Smooth muscle cell (in vitro differentiated cells): ENCODE measurements around the gene GGA1. TPM values are rescaled to one million over a fixed set of nuclear protein-coding genes. Genes with fewer than 3 reads are reported as not detected.
"Not testable (repeated sequence)": the region's sequence is repeated elsewhere in the genome, so short reads cannot be mapped to it uniquely, and the experiment has no call there.

Source experiments
- DNase-seq: peaks from one replicate; lab custom pipeline; 2025; ENCODE audit not compliant: unreplicated experiment; lab: John Stamatoyannopoulos, UW
- H2AFZ ChIP-seq: fragments of 200-600 bp; sonication (generic); 2 replicates; pipeline ENCODE4 v1.6.0; 2016; ENCODE audit warnings: antibody characterized with exemption, low read depth, mild to moderate bottlenecking
- H3F3A ChIP-seq: fragments of 200-600 bp; sonication (generic); 2 replicates; pipeline ENCODE4 v1.6.0; 2017; ENCODE audit warnings: antibody characterized with exemption, low read depth
- H3K27ac ChIP-seq: fragments of 200-600 bp; sonication (generic); 2 replicates; pipeline ENCODE4 v1.5.1; 2016; ENCODE audit warnings: low read depth, mild to moderate bottlenecking
- H3K27me3 ChIP-seq: fragments of 200-600 bp; sonication (generic); 2 replicates; pipeline ENCODE4 v1.6.1; 2016; ENCODE audit warnings: low read depth, mild to moderate bottlenecking
- H3K36me3 ChIP-seq: fragments of 200-600 bp; sonication (generic); 2 replicates; pipeline ENCODE4 v1.5.1; 2016; ENCODE audit warnings: low read depth
- H3K4me1 ChIP-seq: fragments of 200-600 bp; sonication (generic); 2 replicates; pipeline ENCODE4 v1.5.1; 2016; ENCODE audit warnings: low read depth
- H3K4me2 ChIP-seq: fragments of 200-600 bp; sonication (generic); 2 replicates; pipeline ENCODE4 v1.6.0; 2016; ENCODE audit warnings: mild to moderate bottlenecking
- H3K4me3 ChIP-seq: fragments of 200-600 bp; sonication (generic); 2 replicates; pipeline ENCODE4 v1.5.1; 2016; ENCODE audit warnings: mild to moderate bottlenecking
- H3K79me2 ChIP-seq: fragments of 200-600 bp; sonication (generic); 2 replicates; pipeline ENCODE4 v1.6.0; 2016; ENCODE audit warnings: low read depth, mild to moderate bottlenecking
- H3K9ac ChIP-seq: fragments of 200-600 bp; sonication (generic); 2 replicates; pipeline ENCODE4 v1.6.0; 2016; ENCODE audit warnings: low read depth
- H3K9me3 ChIP-seq: fragments of 200-600 bp; sonication (generic); replicated peaks from 2 replicates; pipeline ENCODE4 v1.5.1; 2016; ENCODE audit warnings: low read depth
- H4K20me1 ChIP-seq: fragments of 200-600 bp; sonication (generic); 2 replicates; pipeline ENCODE4 v1.6.0; 2016; ENCODE audit warnings: low read depth
- CTCF ChIP-seq: fragments of 200-600 bp; sonication (generic); IDR thresholded peaks from 2 replicates; pipeline ENCODE4 v1.5.1; 2017; ENCODE audit warnings: borderline replicate concordance, mild to moderate bottlenecking, antibody characterized with exemption; ENCODE audit not compliant: insufficient read depth, poor library complexity, severe bottlenecking
- WGBS: methylation state at CpG from one replicate; pipeline ENCODE4 v1.1.7; 2016; ENCODE audit warnings: low lambda C conversion rate; 5-methylcytosine and 5-hydroxymethylcytosine counted together
- polyA plus RNA-seq: library from polyadenylated mRNA; unstranded; fragments of >200 nt; fragmentation: Nextera tagmentation; extraction: Ambion mirVana; gene quantifications from 2 replicates; pipeline ENCODE4 v1.2.1, GENCODE V29; 2016
- total RNA-seq: library from RNA; depleted of rRNA; stranded (reverse); fragments of >200 nt; gene quantifications from 2 replicates; pipeline ENCODE4 v1.2.3, GENCODE V29; 2014

The GGA1 gene
- total and polyA plus RNA-seq, 2 experiments from 2014 or later = 15.6 to 44.0 TPM

DNA sequence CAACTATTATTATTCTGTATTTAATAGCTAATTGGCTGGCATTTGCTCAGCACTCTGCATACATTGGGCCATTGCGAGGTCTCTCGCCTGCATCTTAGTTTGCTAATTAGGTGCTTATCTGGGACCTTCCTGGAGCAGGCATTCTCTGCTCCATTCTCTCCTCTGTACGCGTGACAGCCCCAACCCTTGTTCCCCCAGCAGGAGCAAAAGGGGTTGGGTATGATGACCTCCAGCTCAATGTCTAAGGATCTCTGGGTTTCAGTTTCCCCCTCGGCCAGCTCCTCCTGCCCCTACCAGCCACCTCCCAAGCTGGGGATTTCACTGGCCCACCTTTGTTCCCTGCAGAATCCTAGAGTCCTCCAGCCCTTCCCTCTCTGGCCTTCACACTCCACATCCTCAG, 19.0 kb upstream of the GGA1 start:
- no peak overlapping the region for H3K9ac ChIP-seq
- H3K9me3 ChIP-seq = no peaks in the 10 kb centered on the region
- H3K27me3 ChIP-seq = no peaks in the 10 kb centered on the region
- H4K20me1 ChIP-seq = no peaks in the 10 kb centered on the region
- H3K36me3 ChIP-seq = no peaks in the 10 kb centered on the region
- H3K4me2 ChIP-seq = no peak overlapping the region
- H3F3A ChIP-seq = no peaks in the 10 kb centered on the region
- H3K4me1 ChIP-seq = no peaks in the 10 kb centered on the region
- no peak overlapping the region for H3K4me3 ChIP-seq
- TF ChIP-seq CTCF = no peak
- no peaks in the 10 kb centered on the region for H3K79me2 ChIP-seq
- 89% methylated on average over 5 of the region's 5 CpGs for WGBS
- no peak overlapping the region for H2AFZ ChIP-seq
- no peak for DNase-seq
- H3K27ac ChIP-seq = no peak overlapping the region

- H3K4me3 ChIP-seq, H3K27ac ChIP-seq, H3K36me3 ChIP-seq, H3F3A ChIP-seq, H3K9me3 ChIP-seq, H3K27me3 ChIP-seq, H3K4me1 ChIP-seq, H3K79me2 ChIP-seq, H3K4me2 ChIP-seq, DNase-seq, H2AFZ ChIP-seq, H4K20me1 ChIP-seq, H3K9ac ChIP-seq: not testable (repeated sequence)
- 96% methylated on average over 6 of the region's 6 CpGs for WGBS
Measured at GRCh38 chr22:37591081-37591480, 17.6 kb upstream of the GGA1 start.

DNA sequence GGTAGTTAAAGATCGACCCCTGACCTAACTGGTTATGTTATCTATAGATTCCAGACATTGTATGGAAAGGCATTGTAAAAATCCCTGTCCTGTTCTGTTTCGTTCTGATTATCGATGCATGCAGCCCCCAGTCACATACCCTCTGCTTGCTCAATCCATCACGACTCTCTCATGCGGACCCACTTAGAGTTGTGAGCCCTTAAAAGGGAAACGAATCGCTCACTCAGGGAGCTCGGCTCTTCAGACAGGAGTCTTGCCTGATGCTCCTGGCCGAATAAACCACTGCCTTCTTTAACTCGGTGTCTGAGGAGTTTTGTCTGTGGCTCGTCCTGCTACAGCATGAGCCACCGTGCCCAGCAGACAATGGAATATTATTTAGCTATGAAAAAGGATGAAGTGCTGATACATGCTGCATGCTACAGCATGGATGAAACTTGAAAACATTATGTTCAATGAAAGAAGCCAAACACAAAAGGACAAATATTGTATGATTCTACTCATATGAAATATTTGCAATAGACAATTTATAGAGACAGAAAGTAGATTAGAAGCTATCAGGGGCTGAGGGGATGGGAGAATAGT, 16.7 kb upstream of the GGA1 start:
- H3K9ac ChIP-seq = no peak overlapping the region
- TF ChIP-seq CTCF = no peak
- no peaks in the 10 kb centered on the region for H3K79me2 ChIP-seq
- no peak overlapping the region for H2AFZ ChIP-seq
- no peak overlapping the region for H3K27ac ChIP-seq
- H3K9me3 ChIP-seq = no peaks in the 10 kb centered on the region
- DNase-seq = no peak
- H3K36me3 ChIP-seq = no peaks in the 10 kb centered on the region
- WGBS = 84% methylated on average over 11 of the region's 12 CpGs
- no peaks in the 10 kb centered on the region for H3K27me3 ChIP-seq
- H3K4me3 ChIP-seq = peak overlapping the region; percentile 33
- no peaks in the 10 kb centered on the region for H3K4me1 ChIP-seq
- H3F3A ChIP-seq = no peaks in the 10 kb centered on the region
- H4K20me1 ChIP-seq = no peaks in the 10 kb centered on the region
- peak overlapping the region; percentile 76 for H3K4me2 ChIP-seq

- H3K79me2 ChIP-seq = no peaks in the 10 kb centered on the region
- no peaks in the 10 kb centered on the region for H3K9me3 ChIP-seq
- whole genome bisulfite sequencing = 87% methylated on average over 5 of the region's 5 CpGs
- no peak overlapping the region for H3K27ac ChIP-seq
- DNase-seq = no peak
- no peaks in the 10 kb centered on the region for H4K20me1 ChIP-seq
- no peak for TF ChIP-seq CTCF
- H3K4me3 ChIP-seq = no peak overlapping the region
- H3K27me3 ChIP-seq = no peaks in the 10 kb centered on the region
- H3K4me2 ChIP-seq = no peak overlapping the region
- no peak overlapping the region for H3K9ac ChIP-seq
- H3K4me1 ChIP-seq = no peaks in the 10 kb centered on the region
- H2AFZ ChIP-seq = no peak overlapping the region
- no peaks in the 10 kb centered on the region for H3F3A ChIP-seq
- no peaks in the 10 kb centered on the region for H3K36me3 ChIP-seq
Measured at GRCh38 chr22:37594237-37594636, 14.4 kb upstream of the GGA1 start.
